Fibroblast of skin of right quadriceps (primary cell): ENCODE results near the gene SLC38A4.
"Not testable (repeated sequence)": the region's sequence is repeated elsewhere in the genome, so short reads cannot be mapped to it uniquely, and the experiment has no call there.

Experiments
- DNase-seq: peaks from one replicate; pipeline ENCODE4 v3.0.0-alpha.2; 2013

SLC38A4 gene

GRCh38 chr12:46774322-46774633, 51.5 kb downstream of the SLC38A4 start:
- no peak for DNase-seq

- DNase-seq, result peak; percentile 73
Measured at GRCh38 chr12:46773586-46774321, 52.0 kb downstream of the SLC38A4 start.

- peak; percentile 60 for DNase-seq
Measured at GRCh38 chr12:46771268-46771827, 54.4 kb downstream of the SLC38A4 start.

DNA sequence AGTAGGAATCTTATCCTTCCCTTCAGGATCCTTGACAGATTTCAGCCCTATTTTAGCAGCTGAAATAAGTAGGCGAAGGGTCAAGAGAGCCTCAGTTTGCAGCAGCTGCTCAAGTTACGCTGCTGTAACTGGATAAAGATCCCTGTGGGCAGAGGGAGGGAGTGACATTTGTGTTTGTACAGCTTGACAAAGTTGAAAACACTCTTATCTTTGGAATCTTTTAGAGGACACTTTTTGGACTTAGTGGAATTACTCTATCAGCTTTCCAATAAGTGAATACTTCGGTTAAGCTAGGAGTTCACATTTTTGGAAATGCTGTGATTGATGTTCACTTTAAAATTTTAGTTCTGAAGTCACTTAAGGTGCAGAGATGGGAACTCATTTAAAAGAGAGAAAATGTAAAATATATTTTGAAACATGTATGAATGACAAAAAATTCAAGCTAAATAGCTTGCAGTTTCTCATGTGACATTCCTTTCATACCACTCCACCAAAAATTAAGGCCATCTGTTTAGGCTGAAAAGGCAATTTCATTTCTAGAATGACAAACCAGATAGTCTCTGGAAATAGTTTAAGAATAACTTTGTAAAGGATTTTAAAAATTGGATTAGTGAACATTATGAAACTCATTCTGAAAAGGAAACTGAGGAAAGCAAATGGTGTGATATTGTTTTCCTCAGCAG, 55.2 kb downstream of the SLC38A4 start:
- DNase-seq, result peak; percentile 57

GRCh38 chr12:46764005-46764404, 61.8 kb downstream of the SLC38A4 start:
- no peak for DNase-seq

DNA sequence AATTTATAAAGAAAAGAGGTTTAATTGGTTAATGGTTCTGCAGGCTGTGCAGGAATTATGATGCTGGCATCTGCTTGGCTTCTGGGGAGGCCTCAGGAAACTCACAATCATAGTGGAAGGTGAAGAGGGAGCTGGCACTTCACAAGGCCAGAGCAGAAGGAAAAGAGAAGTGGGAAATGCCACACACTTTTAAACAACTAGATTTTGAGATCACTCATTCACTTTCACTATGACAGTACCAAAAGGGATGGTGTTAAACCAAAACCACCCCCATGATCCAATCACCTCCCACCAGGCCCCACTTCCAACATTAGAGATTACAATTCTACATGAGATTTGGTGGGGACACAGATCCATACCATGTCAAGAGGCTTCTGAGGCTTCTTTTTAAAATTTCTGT, 62.6 kb downstream of the SLC38A4 start:
- no peak for DNase-seq

DNA sequence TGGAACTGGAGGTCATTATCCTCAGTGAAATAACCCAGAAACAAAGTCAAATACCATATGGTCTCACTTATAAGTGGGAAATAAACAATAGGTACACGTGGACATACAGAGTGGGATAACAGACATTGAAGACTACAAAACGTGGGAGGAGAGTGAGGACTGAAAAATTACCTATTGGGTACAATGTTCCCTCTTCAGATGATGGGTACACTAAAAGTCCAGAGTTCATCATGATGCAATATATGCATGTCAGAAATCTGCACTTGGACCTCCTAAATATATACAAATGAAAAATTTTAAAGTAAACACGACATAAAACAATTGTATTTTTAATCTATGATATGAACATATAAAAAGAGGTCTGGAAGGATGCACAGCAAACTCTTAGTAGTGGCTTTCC, 71.2 kb downstream of the SLC38A4 start:
- no peak for DNase-seq

GRCh38 chr12:46752396-46752795, 73.4 kb downstream of the SLC38A4 start:
- peak; percentile 51 for DNase-seq

GRCh38 chr12:46751173-46751572, 74.6 kb downstream of the SLC38A4 start:
- no peak for DNase-seq

DNA sequence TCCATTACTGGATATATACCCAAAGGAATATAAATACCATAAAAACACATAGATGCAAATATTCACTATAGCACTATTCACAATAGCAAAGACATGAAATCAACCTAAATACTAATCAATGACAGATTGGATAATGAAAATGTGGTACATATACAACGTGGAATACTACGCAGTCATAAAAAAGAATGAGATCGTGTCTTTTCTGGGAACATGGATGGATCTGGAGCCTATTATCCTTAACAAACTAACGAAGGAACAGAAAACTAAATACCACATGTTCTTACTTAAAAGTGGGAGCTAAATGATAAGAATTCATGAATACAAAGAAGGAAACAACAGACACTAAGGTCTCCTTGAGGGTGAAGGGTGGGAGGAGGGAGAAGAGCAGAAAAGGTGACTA, 76.5 kb downstream of the SLC38A4 start:
- no peak for DNase-seq

- DNase-seq, result peak; percentile 64
Measured at GRCh38 chr12:46744283-46744682, 81.5 kb downstream of the SLC38A4 start.

DNA sequence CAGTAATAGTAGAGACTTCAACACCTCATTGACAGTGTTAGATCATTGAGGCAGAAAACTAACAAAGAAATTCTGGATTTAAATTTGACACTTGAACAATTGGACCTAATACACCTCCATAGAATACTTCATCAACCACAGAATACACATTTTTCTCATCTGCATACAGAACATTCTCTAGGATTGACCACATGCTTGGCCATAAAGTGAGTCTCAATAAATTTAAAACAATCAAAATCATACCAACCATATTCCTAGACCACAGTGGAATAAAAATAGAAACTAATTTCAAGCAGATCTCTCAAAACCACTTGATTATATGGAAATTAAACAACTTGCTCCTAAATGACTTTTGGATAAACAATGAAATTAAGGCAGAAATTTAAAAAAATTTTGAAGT, 82.3 kb downstream of the SLC38A4 start:
- DNase-seq, result peak; percentile 82

DNA sequence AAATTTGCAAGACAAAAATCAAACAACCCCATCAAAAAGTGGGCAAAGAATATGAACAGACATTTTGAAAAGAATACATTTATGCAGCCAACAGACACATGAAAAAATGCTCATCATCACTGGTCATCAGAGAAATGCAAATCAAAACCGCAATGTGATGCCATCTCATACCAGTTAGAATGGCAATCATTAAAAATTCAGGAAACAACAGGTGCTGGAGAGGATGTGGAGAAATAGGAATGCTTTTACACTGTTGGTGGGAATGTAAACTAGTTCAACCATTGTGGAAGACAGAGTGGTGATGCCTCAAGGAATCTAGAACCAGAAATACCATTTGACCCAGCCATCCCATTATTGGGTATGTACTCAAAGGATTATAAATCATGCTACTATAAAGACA, 83.5 kb downstream of the SLC38A4 start:
- DNase-seq, result not testable (repeated sequence)

- no peak for DNase-seq
Measured at GRCh38 chr12:46725332-46725731, 100.5 kb downstream of the SLC38A4 start.

DNA sequence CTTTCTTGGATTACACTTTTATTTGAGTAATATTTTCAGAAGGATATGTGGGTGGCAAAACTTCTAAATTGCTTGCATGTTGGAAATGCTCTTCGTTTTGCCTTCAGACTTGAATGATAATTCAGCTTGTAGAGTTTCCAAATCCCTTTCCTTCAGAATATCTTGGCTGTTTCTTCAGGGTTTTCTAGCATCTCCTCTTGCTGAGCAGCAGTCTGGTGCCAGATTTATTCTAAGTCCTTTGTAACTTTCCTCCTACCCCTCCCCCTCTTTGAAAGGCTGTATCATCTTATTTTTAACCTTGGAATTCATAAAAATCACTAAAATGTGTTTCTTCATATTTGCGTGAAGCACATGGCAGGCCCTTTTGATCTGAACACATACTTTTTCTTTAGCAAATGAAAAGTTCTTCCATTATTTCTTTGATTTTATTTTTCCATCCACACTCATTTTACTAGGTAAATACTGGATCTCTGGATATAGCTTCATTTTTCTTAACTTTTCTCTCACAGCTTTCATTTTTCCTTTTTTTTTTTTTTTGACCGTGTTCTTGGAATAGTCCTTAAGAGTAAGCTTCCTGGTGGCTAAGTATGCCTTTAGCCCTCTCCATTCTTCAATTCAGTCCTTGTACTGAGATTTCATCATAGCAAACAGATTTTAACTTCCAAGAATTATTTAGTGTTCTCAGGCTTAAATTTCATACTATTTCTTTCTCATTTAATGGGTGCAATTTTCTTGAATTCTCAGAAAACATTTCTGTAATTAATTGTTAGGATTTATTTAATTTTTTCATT, 102.0 kb downstream of the SLC38A4 start:
- DNase-seq, result no peak

DNA sequence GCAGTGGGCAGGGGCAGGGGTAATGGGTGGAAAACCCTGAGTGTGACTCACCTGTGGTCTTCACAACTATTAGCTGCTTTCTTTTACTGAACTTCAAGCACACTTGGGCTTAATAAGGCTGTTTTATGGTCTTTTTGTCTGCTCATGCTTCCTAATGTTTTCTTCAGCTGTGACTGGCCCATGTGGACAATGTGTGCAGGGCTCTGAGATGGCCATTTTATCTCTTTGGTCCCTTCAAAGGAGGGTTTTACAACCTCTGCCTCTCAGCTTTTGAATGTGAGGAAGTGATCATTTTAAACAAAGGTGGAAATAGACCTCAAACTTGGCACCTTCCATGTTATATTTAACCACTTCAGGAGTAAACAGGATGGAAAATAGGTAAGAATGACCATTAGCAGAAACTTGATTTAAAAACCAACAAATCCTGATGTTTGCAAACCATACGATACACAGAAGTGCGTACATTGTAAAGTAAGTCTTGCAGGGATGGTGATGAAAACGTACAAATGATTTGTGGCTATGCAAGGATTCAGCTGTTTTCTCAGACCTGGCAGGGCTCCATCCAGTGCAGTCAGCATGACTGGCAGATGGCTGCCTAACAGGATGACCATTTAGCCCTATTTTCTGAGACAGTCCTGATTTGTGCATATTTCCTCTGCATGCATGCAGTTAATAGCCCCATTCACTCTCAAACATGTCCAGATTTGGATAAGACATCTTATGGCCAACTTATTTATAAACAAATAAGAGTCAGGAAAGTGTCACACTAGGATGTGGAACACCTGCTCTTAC, 103.2 kb downstream of the SLC38A4 start:
- DNase-seq, result peak; percentile 65

DNA sequence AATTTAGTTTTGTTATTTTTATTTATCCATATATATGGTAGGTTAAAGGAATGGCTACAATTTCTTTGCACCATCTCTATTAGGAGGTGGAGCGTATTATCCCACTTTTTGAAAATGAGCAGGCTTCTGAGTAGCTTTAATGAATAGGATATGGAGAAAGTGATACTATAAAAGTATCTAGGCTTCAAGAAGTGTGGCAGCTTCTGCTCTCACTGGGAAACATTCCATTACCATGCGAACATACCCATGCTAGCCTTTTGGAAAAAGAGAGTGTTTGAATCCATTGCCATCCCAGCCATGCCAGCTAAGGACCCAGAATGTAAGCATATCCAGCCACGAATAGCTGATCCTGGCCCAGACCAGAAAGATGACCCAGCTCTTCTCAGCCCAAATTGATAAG, 107.3 kb downstream of the SLC38A4 start:
- DNase-seq, result no peak

DNA sequence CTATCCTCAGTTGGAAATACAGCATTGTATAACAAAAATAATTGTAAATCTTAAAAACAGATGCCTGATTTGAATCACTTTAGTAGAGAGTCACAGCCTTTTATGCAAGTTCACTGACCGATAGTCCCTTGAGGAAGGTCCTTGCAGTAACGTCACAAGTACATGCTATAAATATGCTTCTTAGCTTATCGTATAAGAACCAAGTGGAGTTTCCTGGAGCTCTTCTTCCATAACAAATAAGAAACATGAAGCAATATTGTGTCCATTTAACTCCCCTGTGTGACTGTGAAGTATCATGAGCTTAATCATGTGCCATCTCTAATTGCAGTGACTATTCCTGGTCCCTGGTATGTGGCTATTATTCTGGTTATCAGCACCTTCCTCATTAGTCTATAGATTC, 107.9 kb downstream of the SLC38A4 start:
- DNase-seq, result no peak

- no peak for DNase-seq
Measured at GRCh38 chr12:46717159-46717558, 108.6 kb downstream of the SLC38A4 start.
